Tibial nerve (tissue), 4 donors: Measurements from ENCODE around the gene CD300LD. TPM values are rescaled to one million over a fixed set of nuclear protein-coding genes. Genes with fewer than 3 reads are reported as not detected.

ENCODE experiments used
- DNase-seq, 2 donors: peaks; one replicate each; pipeline ENCODE4 v3.0.0-alpha.2; 2019; ENCODE audit warnings: low spot score in 2 of 2
- H3K27ac ChIP-seq, 4 donors: fragments of 200-600 bp; sonication (generic) in 3 of 4; one replicate each; pipeline ENCODE4 v1.5.1; 2017 to 2019; ENCODE audit warnings: mild to moderate bottlenecking in 1 of 4
- H3K27me3 ChIP-seq, 2 donors: fragments of 200-600 bp; sonication (generic) in 1 of 2; one replicate each; pipeline versions ENCODE4 v1.5.1 to v1.6.0; 2017 to 2019
- H3K36me3 ChIP-seq, 3 donors: fragments of 200-600 bp; sonication (generic); one replicate each; pipeline ENCODE4 v1.5.1; 2018 to 2019
- H3K4me1 ChIP-seq, 4 donors: fragments of 200-600 bp; sonication (generic) in 3 of 4; one replicate each; pipeline ENCODE4 v1.5.1; 2017 to 2019
- H3K4me3 ChIP-seq, 4 donors: fragments of 200-600 bp; sonication (generic) in 3 of 4; one replicate each; pipeline ENCODE4 v1.5.1; 2017 to 2019; ENCODE audit warnings: mild to moderate bottlenecking in 1 of 4, moderate library complexity in 1 of 4
- H3K9me3 ChIP-seq, 4 donors: fragments of 200-600 bp; sonication (generic) in 3 of 4; one replicate each; pipeline ENCODE4 v1.5.1; 2017 to 2019
- EP300 ChIP-seq, 2 donors: sonication (generic); formaldehyde crosslinking; IDR thresholded peaks; one replicate each; pipeline ENCODE4 v1.6.1; 2017; ENCODE audit warnings: antibody characterized with exemption in 2 of 2, mild to moderate bottlenecking in 1 of 2
- POLR2A ChIP-seq, 2 donors: fragments of 450-650 bp; IDR thresholded peaks; one replicate each; pipeline ENCODE4 v1.6.1; 2017; ENCODE audit warnings: antibody characterized with exemption in 2 of 2, mild to moderate bottlenecking in 2 of 2, moderate library complexity in 2 of 2
- WGBS, 2 donors: methylation state at CpG; one replicate each; pipeline ENCODE4 v1.1.5; 2018; 5-methylcytosine and 5-hydroxymethylcytosine counted together
- total RNA-seq, 4 donors: library from RNA; depleted of rRNA; stranded (reverse); fragments of >200 nt; gene quantifications; one replicate each; pipeline ENCODE4 v1.1.0, GENCODE V29; 2016
- TF ChIP-seq, protein P1 (sequence below), 5 experiments: fragments of 200-600 bp in 3 of 5; fragments of 450-650 bp in 2 of 5; sonication (generic) in 3 of 5; IDR thresholded peaks; one replicate each; pipeline ENCODE4 v1.5.1; 2016 to 2019; ENCODE audit warnings: antibody characterized with exemption in 5 of 5, mild to moderate bottlenecking in 3 of 5, moderate library complexity in 2 of 5

Gene CD300LD
- total RNA-seq, 4 donors from 2014 or later, result not detected

GRCh38 chr17:74625661-74626060, 33.6 kb upstream of the CD300LD start:
- WGBS, 2 donors, result 63 to 64% methylated on average over 3 of the region's 3 CpGs
- Histone ChIP-seq H3K36me3 (no peaks in the 10 kb centered on the region), H3K27me3 (no peaks in the 10 kb centered on the region), H3K4me3 (no peak overlapping the region), H3K27ac (no peak overlapping the region), H3K9me3 (peaks cover 0 to 18% (median 0%) of the 10 kb centered on the region in 4 donors), H3K4me1 (no peaks in the 10 kb centered on the region)
- TF ChIP-seq EP300 (IDR thresholded peaks at IDR 0.05) (no peak), POLR2A (IDR thresholded peaks at IDR 0.05) (no peak)
- TF ChIP-seq, protein P1, sequence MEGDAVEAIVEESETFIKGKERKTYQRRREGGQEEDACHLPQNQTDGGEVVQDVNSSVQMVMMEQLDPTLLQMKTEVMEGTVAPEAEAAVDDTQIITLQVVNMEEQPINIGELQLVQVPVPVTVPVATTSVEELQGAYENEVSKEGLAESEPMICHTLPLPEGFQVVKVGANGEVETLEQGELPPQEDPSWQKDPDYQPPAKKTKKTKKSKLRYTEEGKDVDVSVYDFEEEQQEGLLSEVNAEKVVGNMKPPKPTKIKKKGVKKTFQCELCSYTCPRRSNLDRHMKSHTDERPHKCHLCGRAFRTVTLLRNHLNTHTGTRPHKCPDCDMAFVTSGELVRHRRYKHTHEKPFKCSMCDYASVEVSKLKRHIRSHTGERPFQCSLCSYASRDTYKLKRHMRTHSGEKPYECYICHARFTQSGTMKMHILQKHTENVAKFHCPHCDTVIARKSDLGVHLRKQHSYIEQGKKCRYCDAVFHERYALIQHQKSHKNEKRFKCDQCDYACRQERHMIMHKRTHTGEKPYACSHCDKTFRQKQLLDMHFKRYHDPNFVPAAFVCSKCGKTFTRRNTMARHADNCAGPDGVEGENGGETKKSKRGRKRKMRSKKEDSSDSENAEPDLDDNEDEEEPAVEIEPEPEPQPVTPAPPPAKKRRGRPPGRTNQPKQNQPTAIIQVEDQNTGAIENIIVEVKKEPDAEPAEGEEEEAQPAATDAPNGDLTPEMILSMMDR (IDR thresholded peaks at IDR 0.05), result no peak
- no peak for DNase-seq

- Histone ChIP-seq H3K4me3 (no peak overlapping the region), H3K27me3 (no peaks in the 10 kb centered on the region), H3K27ac (no peak overlapping the region), H3K36me3 (no peaks in the 10 kb centered on the region), H3K4me1 (no peaks in the 10 kb centered on the region), H3K9me3 (peaks cover 0 to 11% (median 0%) of the 10 kb centered on the region in 4 donors)
- WGBS, 2 donors, result 78 to 97% methylated on average over 1 of the region's 1 CpG
- TF ChIP-seq POLR2A (IDR thresholded peaks at IDR 0.05) (no peak), EP300 (IDR thresholded peaks at IDR 0.05) (no peak)
- TF ChIP-seq, protein P1 (IDR thresholded peaks at IDR 0.05), result no peak
- DNase-seq, result no peak
Observed at GRCh38 chr17:74624131-74624530, 32.0 kb upstream of the CD300LD start.

DNA sequence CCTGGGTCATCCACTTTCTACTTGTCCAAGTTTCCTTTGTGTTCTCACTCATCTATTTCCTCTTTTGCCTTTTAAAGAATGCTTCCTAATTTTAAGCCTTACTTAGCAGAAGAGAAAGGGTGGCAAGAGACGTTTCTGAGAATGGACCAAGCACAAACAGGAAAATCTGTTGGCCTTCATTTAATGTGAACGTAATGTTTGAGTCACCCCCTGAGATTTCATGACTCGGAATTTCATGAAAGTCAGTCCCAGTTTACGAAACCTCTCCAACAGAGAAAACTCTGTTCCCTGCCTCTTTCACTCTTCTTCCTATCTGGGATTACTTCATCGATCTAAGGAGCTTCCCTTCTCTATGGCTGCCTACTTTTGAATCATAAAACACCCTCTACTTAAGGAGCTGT, 31.6 kb upstream of the CD300LD start, which contains the start of gene CD300E:
CD300E (minus strand) TSS at position 46 of the 401 bp plus-strand sequence. CDS start 117 bp downstream, outside the sequence.
- WGBS, 2 donors, result 52 to 57% methylated on average over 5 of the region's 5 CpGs
- no peak for DNase-seq
- Histone ChIP-seq H3K36me3 (no peaks in the 10 kb centered on the region), H3K27me3 (no peaks in the 10 kb centered on the region), H3K27ac (no peak within 1 kb of the TSS), H3K4me3 (no peak within 1 kb of the TSS), H3K4me1 (no peaks in the 10 kb centered on the region), H3K9me3 (peaks cover 0 to 11% (median 0%) of the 10 kb centered on the region in 4 donors)
- TF ChIP-seq EP300 (IDR thresholded peaks at IDR 0.05) (peak in 1 of 2 donors; percentile 57), POLR2A (IDR thresholded peaks at IDR 0.05) (no peak)

- peak in 1 of 2 donors; percentile 56 for DNase-seq
- TF ChIP-seq, protein P1 (IDR thresholded peaks at IDR 0.05), result no peak
- TF ChIP-seq POLR2A (IDR thresholded peaks at IDR 0.05) (no peak), EP300 (IDR thresholded peaks at IDR 0.05) (no peak)
- no peak overlapping the region for H3K4me3 ChIP-seq
- no peaks in the 10 kb centered on the region for H3K36me3 ChIP-seq
- no peaks in the 10 kb centered on the region for H3K9me3 ChIP-seq
- no peaks in the 10 kb centered on the region for H3K4me1 ChIP-seq
- H3K27ac ChIP-seq, result no peak overlapping the region
- H3K27me3 ChIP-seq, result no peaks in the 10 kb centered on the region
- 71 to 90% methylated on average over 2 of the region's 2 CpGs for WGBS, 2 donors
Observed at GRCh38 chr17:74619077-74619673, 27.1 kb upstream of the CD300LD start.

GRCh38 chr17:74618451-74618850, 26.4 kb upstream of the CD300LD start:
- Histone ChIP-seq H3K4me3 (no peak overlapping the region), H3K27ac (no peak overlapping the region), H3K9me3 (no peaks in the 10 kb centered on the region), H3K36me3 (no peaks in the 10 kb centered on the region), H3K27me3 (no peaks in the 10 kb centered on the region), H3K4me1 (no peaks in the 10 kb centered on the region)
- TF ChIP-seq, protein P1 (IDR thresholded peaks at IDR 0.05), result no peak
- no peak for DNase-seq
- 70 to 80% methylated on average over 3 of the region's 3 CpGs for WGBS, 2 donors
